Testis (tissue), 3 donors: ENCODE data around the gene BCL2A1. TPM values are rescaled to one million over a fixed set of nuclear protein-coding genes. Genes with fewer than 3 reads are reported as not detected.

ENCODE experiments used
- DNase-seq: peaks from one replicate; pipeline ENCODE4 v3.0.0-alpha.2; 2019
- H3K27ac ChIP-seq, 2 donors: fragments of 200-600 bp; sonication (generic); one replicate each; pipeline ENCODE4 v1.5.1; 2019
- H3K27me3 ChIP-seq: fragments of 200-600 bp; sonication (generic); one replicate; pipeline ENCODE4 v1.5.1; 2019
- H3K36me3 ChIP-seq: fragments of 200-600 bp; sonication (generic); one replicate; pipeline ENCODE4 v1.5.1; 2017; ENCODE audit warnings: low read depth; ENCODE audit errors: missing control alignments
- H3K4me1 ChIP-seq: fragments of 200-600 bp; sonication (generic); one replicate; pipeline ENCODE4 v1.5.1; 2019
- H3K4me3 ChIP-seq, 2 donors: fragments of 200-600 bp; sonication (generic); one replicate each; pipeline ENCODE4 v1.5.1; 2017 to 2019
- H3K9me3 ChIP-seq: fragments of 200-600 bp; sonication (generic); one replicate; pipeline ENCODE4 v1.5.1; 2017
- CTCF ChIP-seq, 3 experiments: fragments of 450-650 bp in 2 of 3; fragments of 200-600 bp in 1 of 3; sonication (generic) in 1 of 3; IDR thresholded peaks; one replicate each; pipeline ENCODE4 v1.5.1; 2016 to 2019; ENCODE audit warnings: antibody characterized with exemption in 3 of 3, mild to moderate bottlenecking in 2 of 3, moderate library complexity in 1 of 3
- POLR2A ChIP-seq: fragments of 450-650 bp; IDR thresholded peaks from one replicate; pipeline ENCODE4 v1.6.1; 2017; ENCODE audit warnings: antibody characterized with exemption, mild to moderate bottlenecking, moderate library complexity
- WGBS, 2 donors: methylation state at CpG; one replicate each; pipeline ENCODE4 v1.1.5; 2018; 5-methylcytosine and 5-hydroxymethylcytosine counted together
- intact Hi-C: fragments of 100-400 bp; cut with DNase I; formaldehyde crosslinking; loops from one replicate; pipeline ENCODE4 v1.15.1; 2023; ENCODE audit warnings: low total_unique reads
- polyA plus RNA-seq: library from polyadenylated mRNA; stranded (reverse); fragments of 350-450 nt; fragmentation: Illumina TruSeq; extraction: RNeasy Lipid Tissue Mini Kit (QIAGEN cat#74804); gene quantifications from one replicate; pipeline ENCODE4 v1.2.3, GENCODE V29; 2014; ENCODE audit warnings: low read depth, low replicate concordance; ENCODE audit not compliant: insufficient read depth
- total RNA-seq, 2 donors: library from RNA; depleted of rRNA; stranded (reverse); fragments of >200 nt; gene quantifications; one replicate each; pipeline ENCODE4 v1.2.3, GENCODE V29; 2016

Gene BCL2A1
- total and polyA plus RNA-seq, 3 donors from 2014 or later, result 2.3 TPM; not detected in 2

DNA sequence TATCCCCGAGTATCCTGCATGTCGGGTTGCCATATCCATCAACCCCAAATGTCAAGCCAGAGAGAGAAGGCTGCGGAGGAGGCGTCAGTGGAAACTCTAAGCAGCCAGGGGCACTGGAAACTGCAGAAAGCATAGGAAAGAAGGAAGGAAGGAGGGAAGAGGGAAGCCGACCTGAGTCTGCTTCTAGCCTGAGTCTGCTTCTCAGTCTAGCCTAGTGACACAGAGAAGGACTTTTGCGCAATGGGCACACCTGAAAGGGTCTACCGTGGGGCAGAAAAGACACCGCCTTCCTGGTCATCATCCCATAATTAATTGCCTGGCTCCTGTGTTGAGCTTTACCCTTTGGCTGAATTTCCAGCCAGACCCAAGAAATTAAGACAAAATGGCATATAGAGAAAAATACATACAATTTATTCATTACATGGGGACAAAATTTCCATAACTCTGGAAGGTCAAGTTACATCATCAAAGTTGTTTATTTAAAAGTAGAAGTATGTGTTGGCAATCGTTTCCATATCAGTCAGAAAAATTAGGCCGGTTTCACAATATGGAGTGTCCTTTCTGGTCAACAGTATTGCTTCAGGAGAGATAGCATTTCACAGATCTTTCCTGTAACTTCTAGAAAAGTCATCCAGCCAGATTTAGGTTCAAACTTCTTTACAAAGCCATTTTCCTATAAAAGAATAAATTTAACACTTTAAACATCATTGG is 10.3 kb downstream of the BCL2A1 start:
- no peaks in the 10 kb centered on the region for H3K36me3 ChIP-seq
- no peak overlapping the region for H3K27ac ChIP-seq
- TF ChIP-seq CTCF (IDR thresholded peaks at IDR 0.05), result no peak
- TF ChIP-seq POLR2A, result no peak
- H3K4me3 ChIP-seq, result no peak overlapping the region
- WGBS, 2 donors, result 66 to 72% methylated on average over 10 of the region's 10 CpGs
- no peaks in the 10 kb centered on the region for H3K4me1 ChIP-seq
- H3K27me3 ChIP-seq, result no peaks in the 10 kb centered on the region
- intact Hi-C loops, result no loop called here
- DNase-seq, result no peak
- no peaks in the 10 kb centered on the region for H3K9me3 ChIP-seq

GRCh38 chr15:79957741-79958140 is 13.3 kb downstream of the BCL2A1 start:
- no peak overlapping the region for H3K4me3 ChIP-seq
- H3K36me3 ChIP-seq, result no peaks in the 10 kb centered on the region
- H3K27ac ChIP-seq, result no peak overlapping the region
- intact Hi-C loops, result no loop called here
- no peaks in the 10 kb centered on the region for H3K4me1 ChIP-seq
- no peaks in the 10 kb centered on the region for H3K9me3 ChIP-seq
- TF ChIP-seq POLR2A (no peak), CTCF (IDR thresholded peaks at IDR 0.05) (no peak)
- no peak for DNase-seq
- H3K27me3 ChIP-seq, result no peaks in the 10 kb centered on the region

- Histone ChIP-seq H3K27me3 (no peaks in the 10 kb centered on the region), H3K9me3 (no peaks in the 10 kb centered on the region), H3K4me1 (no peaks in the 10 kb centered on the region), H3K4me3 (no peak overlapping the region), H3K36me3 (no peaks in the 10 kb centered on the region), H3K27ac (no peak overlapping the region)
- DNase-seq, result no peak
- 57 to 61% methylated on average over 4 of the region's 4 CpGs for WGBS, 2 donors
- TF ChIP-seq POLR2A (no peak), CTCF (IDR thresholded peaks at IDR 0.05) (no peak)
- intact Hi-C loops, result no loop called here
Measured at GRCh38 chr15:79956354-79956939, 14.5 kb downstream of the BCL2A1 start.

DNA sequence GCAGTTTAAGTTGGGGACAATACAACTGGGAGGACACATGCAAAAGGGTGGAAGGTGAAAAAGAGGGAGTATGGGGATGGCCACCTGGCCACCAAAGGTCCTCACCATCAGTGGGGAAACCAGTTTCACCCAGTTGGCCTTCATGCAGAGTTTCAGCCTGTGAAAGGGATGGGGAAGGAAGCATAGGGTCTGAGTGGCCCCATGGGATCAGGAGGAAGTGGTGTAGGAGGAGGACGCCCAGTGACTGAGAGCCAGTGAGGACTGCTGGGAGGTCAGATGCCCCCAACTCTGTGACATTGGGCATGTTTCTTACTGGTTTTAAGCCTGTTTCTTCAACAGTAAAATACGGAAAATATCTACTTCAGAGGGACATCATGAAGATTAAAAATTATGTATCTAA is 16.3 kb downstream of the BCL2A1 start:
- Histone ChIP-seq H3K27ac (no peak overlapping the region), H3K9me3 (no peaks in the 10 kb centered on the region), H3K36me3 (no peaks in the 10 kb centered on the region), H3K4me3 (no peak overlapping the region), H3K27me3 (no peaks in the 10 kb centered on the region), H3K4me1 (no peaks in the 10 kb centered on the region)
- DNase-seq, result no peak
- intact Hi-C loops, result no loop called here
- TF ChIP-seq CTCF (IDR thresholded peaks at IDR 0.05) (no peak), POLR2A (no peak)
- 80 to 89% methylated on average over 2 of the region's 2 CpGs for WGBS, 2 donors

GRCh38 chr15:79953951-79954444 is 17.0 kb downstream of the BCL2A1 start:
- Histone ChIP-seq H3K4me3 (no peak overlapping the region), H3K27ac (no peak overlapping the region), H3K36me3 (no peaks in the 10 kb centered on the region), H3K4me1 (no peaks in the 10 kb centered on the region), H3K27me3 (no peaks in the 10 kb centered on the region), H3K9me3 (no peaks in the 10 kb centered on the region)
- intact Hi-C loops, result no loop called here
- DNase-seq, result no peak
- TF ChIP-seq POLR2A (no peak), CTCF (IDR thresholded peaks at IDR 0.05) (no peak)
- WGBS, 2 donors, result 69 to 75% methylated on average over 1 of the region's 1 CpG
